Activated CD4-positive, alpha-beta T cell treated with anti-CD3 and anti-CD28 coated beads, Interleukin-2, amount 10 ng/mL, durations not matched to agents 24 days and 14 days (primary cell): Measurements from ENCODE around the gene MID1. TPM values are rescaled to one million over a fixed set of nuclear protein-coding genes. Genes with fewer than 3 reads are reported as not detected.

ENCODE experiments used
- DNase-seq: peaks from one replicate; pipeline ENCODE4 v3.0.0; 2022
- H3K27ac Mint-ChIP-seq: one replicate; pipeline ENCODE4 v1.8.0; 2022; ENCODE audit warnings: mild to moderate bottlenecking, mixed read lengths
- H3K27me3 Mint-ChIP-seq: one replicate; pipeline ENCODE4 v1.8.0; 2022; ENCODE audit warnings: mixed read lengths
- H3K36me3 Mint-ChIP-seq: one replicate; pipeline ENCODE4 v1.8.0; 2022; ENCODE audit warnings: low read depth, mild to moderate bottlenecking, mixed read lengths
- H3K4me1 Mint-ChIP-seq: one replicate; pipeline ENCODE4 v1.8.0; 2021; ENCODE audit warnings: mixed read lengths
- H3K4me3 Mint-ChIP-seq: one replicate; pipeline ENCODE4 v1.8.0; 2022; ENCODE audit warnings: mild to moderate bottlenecking, moderate library complexity, mixed read lengths
- H3K9me3 Mint-ChIP-seq: one replicate; pipeline ENCODE4 v1.8.0; 2021; ENCODE audit warnings: mixed read lengths
- intact Hi-C: fragments of 100-400 bp; cut with micrococcal nuclease; formaldehyde crosslinking; loops from one replicate; pipeline ENCODE4 v1.15.1; 2023
- total RNA-seq: library from RNA; stranded (reverse); gene quantifications from 2 replicates; pipeline ENCODE4 v1.2.3, GENCODE V29; 2022

MID1 gene
- total RNA-seq, 1 donor from 2014 or later: not detected

GRCh38 chrX:10549280-10549679 lies 71.1 kb downstream of the MID1 start:
- no peaks in the 10 kb centered on the region for H3K4me1 Mint-ChIP-seq
- H3K36me3 Mint-ChIP-seq: no peaks in the 10 kb centered on the region
- no peak for DNase-seq
- no peaks in the 10 kb centered on the region for H3K27me3 Mint-ChIP-seq
- H3K27ac Mint-ChIP-seq: no peak overlapping the region
- no peaks in the 10 kb centered on the region for H3K9me3 Mint-ChIP-seq
- no peak overlapping the region for H3K4me3 Mint-ChIP-seq
- intact Hi-C loops: no loop called here

- intact Hi-C loops: no loop called here
- H3K4me1 Mint-ChIP-seq: no peaks in the 10 kb centered on the region
- no peaks in the 10 kb centered on the region for H3K36me3 Mint-ChIP-seq
- no peaks in the 10 kb centered on the region for H3K27me3 Mint-ChIP-seq
- no peak overlapping the region for H3K4me3 Mint-ChIP-seq
- H3K27ac Mint-ChIP-seq: no peak overlapping the region
- no peak for DNase-seq
- no peaks in the 10 kb centered on the region for H3K9me3 Mint-ChIP-seq
These were observed 71.7 kb downstream of the MID1 start for GRCh38 chrX:10548688-10549087.

- no peak overlapping the region for H3K27ac Mint-ChIP-seq
- H3K36me3 Mint-ChIP-seq: no peaks in the 10 kb centered on the region
- no peaks in the 10 kb centered on the region for H3K27me3 Mint-ChIP-seq
- DNase-seq: no peak
- intact Hi-C loops: no loop called here
- no peak overlapping the region for H3K4me3 Mint-ChIP-seq
- H3K4me1 Mint-ChIP-seq: no peaks in the 10 kb centered on the region
- no peaks in the 10 kb centered on the region for H3K9me3 Mint-ChIP-seq
These were observed 74.5 kb downstream of the MID1 start for GRCh38 chrX:10545882-10546281.

- no peaks in the 10 kb centered on the region for H3K27me3 Mint-ChIP-seq
- H3K4me1 Mint-ChIP-seq: no peaks in the 10 kb centered on the region
- H3K4me3 Mint-ChIP-seq: no peak overlapping the region
- no peak for DNase-seq
- H3K9me3 Mint-ChIP-seq: no peaks in the 10 kb centered on the region
- intact Hi-C loops: no loop called here
- H3K27ac Mint-ChIP-seq: no peak overlapping the region
- H3K36me3 Mint-ChIP-seq: no peaks in the 10 kb centered on the region
These were observed 77.8 kb downstream of the MID1 start for GRCh38 chrX:10542586-10542985.

- H3K27ac Mint-ChIP-seq: no peak overlapping the region
- intact Hi-C loops: no loop called here
- no peaks in the 10 kb centered on the region for H3K36me3 Mint-ChIP-seq
- H3K4me3 Mint-ChIP-seq: no peak overlapping the region
- H3K9me3 Mint-ChIP-seq: no peaks in the 10 kb centered on the region
- DNase-seq: no peak
- no peaks in the 10 kb centered on the region for H3K4me1 Mint-ChIP-seq
- no peaks in the 10 kb centered on the region for H3K27me3 Mint-ChIP-seq
These were observed 81.6 kb downstream of the MID1 start for GRCh38 chrX:10538831-10539230.

- Mint-ChIP-seq H3K4me3 (no peak overlapping the region), H3K27me3 (no peaks in the 10 kb centered on the region), H3K27ac (no peak overlapping the region), H3K36me3 (no peaks in the 10 kb centered on the region), H3K9me3 (no peaks in the 10 kb centered on the region), H3K4me1 (no peaks in the 10 kb centered on the region)
- DNase-seq: no peak
- intact Hi-C loops: no loop called here
These were observed 83.1 kb downstream of the MID1 start for GRCh38 chrX:10537308-10537707.

- no peak for DNase-seq
- no peaks in the 10 kb centered on the region for H3K27me3 Mint-ChIP-seq
- H3K4me1 Mint-ChIP-seq: no peaks in the 10 kb centered on the region
- intact Hi-C loops: no loop called here
- no peak overlapping the region for H3K27ac Mint-ChIP-seq
- no peaks in the 10 kb centered on the region for H3K9me3 Mint-ChIP-seq
- H3K36me3 Mint-ChIP-seq: no peaks in the 10 kb centered on the region
- no peak overlapping the region for H3K4me3 Mint-ChIP-seq
These were observed 83.6 kb downstream of the MID1 start for GRCh38 chrX:10536744-10537143.

- DNase-seq: no peak
- H3K27me3 Mint-ChIP-seq: no peaks in the 10 kb centered on the region
- H3K27ac Mint-ChIP-seq: no peak overlapping the region
- no peaks in the 10 kb centered on the region for H3K4me1 Mint-ChIP-seq
- no peaks in the 10 kb centered on the region for H3K36me3 Mint-ChIP-seq
- H3K4me3 Mint-ChIP-seq: no peak overlapping the region
- no peaks in the 10 kb centered on the region for H3K9me3 Mint-ChIP-seq
- intact Hi-C loops: no loop called here
These were observed 85.8 kb downstream of the MID1 start for GRCh38 chrX:10534611-10535010.

- H3K4me1 Mint-ChIP-seq: no peaks in the 10 kb centered on the region
- H3K27ac Mint-ChIP-seq: no peak overlapping the region
- no peaks in the 10 kb centered on the region for H3K36me3 Mint-ChIP-seq
- intact Hi-C loops: no loop called here
- H3K4me3 Mint-ChIP-seq: no peak overlapping the region
- no peaks in the 10 kb centered on the region for H3K27me3 Mint-ChIP-seq
- no peaks in the 10 kb centered on the region for H3K9me3 Mint-ChIP-seq
- no peak for DNase-seq
These were observed 86.6 kb downstream of the MID1 start for GRCh38 chrX:10533696-10534365.

GRCh38 chrX:10531927-10532326 lies 88.5 kb downstream of the MID1 start:
- H3K4me1 Mint-ChIP-seq: no peaks in the 10 kb centered on the region
- intact Hi-C loops: no loop called here
- H3K4me3 Mint-ChIP-seq: no peak overlapping the region
- no peaks in the 10 kb centered on the region for H3K9me3 Mint-ChIP-seq
- DNase-seq: no peak
- no peaks in the 10 kb centered on the region for H3K36me3 Mint-ChIP-seq
- no peak overlapping the region for H3K27ac Mint-ChIP-seq
- no peaks in the 10 kb centered on the region for H3K27me3 Mint-ChIP-seq

GRCh38 chrX:10529344-10529743 lies 91.0 kb downstream of the MID1 start:
- Mint-ChIP-seq H3K27me3 (no peaks in the 10 kb centered on the region), H3K4me1 (no peaks in the 10 kb centered on the region), H3K36me3 (no peaks in the 10 kb centered on the region), H3K4me3 (no peak overlapping the region), H3K9me3 (no peaks in the 10 kb centered on the region), H3K27ac (no peak overlapping the region)
- DNase-seq: no peak
- intact Hi-C loops: no loop called here

- intact Hi-C loops: no loop called here
- no peak for DNase-seq
- no peak overlapping the region for H3K4me3 Mint-ChIP-seq
- H3K4me1 Mint-ChIP-seq: no peaks in the 10 kb centered on the region
- H3K36me3 Mint-ChIP-seq: no peaks in the 10 kb centered on the region
- no peak overlapping the region for H3K27ac Mint-ChIP-seq
- H3K27me3 Mint-ChIP-seq: no peaks in the 10 kb centered on the region
- no peaks in the 10 kb centered on the region for H3K9me3 Mint-ChIP-seq
These were observed 93.9 kb downstream of the MID1 start for GRCh38 chrX:10526451-10526850.

- H3K4me3 Mint-ChIP-seq: no peak overlapping the region
- no peaks in the 10 kb centered on the region for H3K27me3 Mint-ChIP-seq
- no peaks in the 10 kb centered on the region for H3K36me3 Mint-ChIP-seq
- H3K9me3 Mint-ChIP-seq: no peaks in the 10 kb centered on the region
- no peak overlapping the region for H3K27ac Mint-ChIP-seq
- intact Hi-C loops: no loop called here
- no peaks in the 10 kb centered on the region for H3K4me1 Mint-ChIP-seq
- DNase-seq: no peak
These were observed 94.8 kb downstream of the MID1 start for GRCh38 chrX:10525381-10526120.

GRCh38 chrX:10524578-10524977 lies 95.8 kb downstream of the MID1 start:
- Mint-ChIP-seq H3K36me3 (no peaks in the 10 kb centered on the region), H3K9me3 (no peaks in the 10 kb centered on the region), H3K4me1 (no peaks in the 10 kb centered on the region), H3K27me3 (no peaks in the 10 kb centered on the region), H3K27ac (no peak overlapping the region), H3K4me3 (no peak overlapping the region)
- no peak for DNase-seq
- intact Hi-C loops: no loop called here

GRCh38 chrX:10519761-10520160 lies 100.6 kb downstream of the MID1 start:
- Mint-ChIP-seq H3K36me3 (no peaks in the 10 kb centered on the region), H3K27ac (no peak overlapping the region), H3K4me1 (no peaks in the 10 kb centered on the region), H3K4me3 (no peak overlapping the region), H3K9me3 (no peaks in the 10 kb centered on the region), H3K27me3 (no peaks in the 10 kb centered on the region)
- intact Hi-C loops: no loop called here
- DNase-seq: no peak
